Fibroblast of pulmonary artery (primary cell): Measurements from ENCODE around the gene GZMM.
A peak's percentile ranks its signal among the peaks of the same experiment; 100 is the strongest.

Experiments used
- DNase-seq: peaks from one replicate; pipeline ENCODE4 v3.0.0-alpha.2; 2010; ENCODE audit warnings: low read depth
- H3K4me3 ChIP-seq: replicated peaks from 2 replicates; pipeline ENCODE4 v1.5.1; 2011; ENCODE audit warnings: low read depth, mild to moderate bottlenecking, control low read depth, low read length, moderate library complexity
- TF ChIP-seq, protein P1 (sequence below): IDR thresholded peaks from 2 replicates; pipeline ENCODE4 v1.5.1; 2011; ENCODE audit warnings: mild to moderate bottlenecking, control low read depth, low read length, inconsistent platforms; ENCODE audit errors: missing control alignments

The GZMM gene

DNA sequence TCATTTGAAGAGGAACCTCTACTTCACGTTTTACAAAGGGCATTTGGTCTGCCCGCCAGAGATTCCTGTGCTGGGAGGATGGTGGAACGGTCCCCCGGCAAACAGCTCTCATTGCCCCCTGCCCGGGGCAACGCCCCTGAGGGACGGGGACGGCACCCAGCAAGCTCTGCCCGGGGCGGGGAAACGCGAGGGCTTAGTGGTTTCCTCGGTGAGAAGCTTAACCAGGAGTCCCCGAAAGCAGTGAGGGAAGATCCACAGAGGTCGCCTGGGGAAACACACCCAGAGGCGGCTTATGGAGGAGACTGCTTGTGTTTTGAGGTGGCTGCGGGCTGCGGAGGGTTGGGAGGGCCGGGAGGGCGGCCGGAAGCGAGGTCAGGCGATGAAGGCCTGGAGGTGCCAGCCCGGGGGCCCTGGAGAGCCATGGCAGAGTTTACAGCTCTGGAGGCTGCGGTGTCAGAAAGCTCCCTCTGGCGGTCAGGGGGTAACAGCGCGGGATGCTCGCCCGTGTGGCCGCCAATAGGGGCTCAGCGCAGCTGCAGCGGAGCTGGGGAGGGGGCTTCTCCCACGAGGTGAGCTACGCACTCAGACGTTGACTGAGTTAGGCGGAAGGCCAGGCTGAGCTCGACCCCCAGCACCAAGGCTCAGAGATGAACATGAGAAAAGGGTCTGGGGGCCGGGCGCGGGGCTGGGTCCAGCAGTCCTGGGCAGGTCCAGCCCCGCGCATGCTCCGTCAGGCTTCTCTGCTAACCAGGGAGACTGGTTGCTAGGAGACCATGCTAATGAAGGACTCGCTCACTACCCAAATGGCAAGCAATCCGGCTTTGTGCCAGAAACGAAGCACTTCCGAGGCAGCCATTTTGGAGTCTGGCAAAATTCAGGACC is 37.2 kb upstream of the GZMM start:
- peak overlapping the region; percentile 86 for H3K4me3 ChIP-seq
- TF ChIP-seq, protein P1, sequence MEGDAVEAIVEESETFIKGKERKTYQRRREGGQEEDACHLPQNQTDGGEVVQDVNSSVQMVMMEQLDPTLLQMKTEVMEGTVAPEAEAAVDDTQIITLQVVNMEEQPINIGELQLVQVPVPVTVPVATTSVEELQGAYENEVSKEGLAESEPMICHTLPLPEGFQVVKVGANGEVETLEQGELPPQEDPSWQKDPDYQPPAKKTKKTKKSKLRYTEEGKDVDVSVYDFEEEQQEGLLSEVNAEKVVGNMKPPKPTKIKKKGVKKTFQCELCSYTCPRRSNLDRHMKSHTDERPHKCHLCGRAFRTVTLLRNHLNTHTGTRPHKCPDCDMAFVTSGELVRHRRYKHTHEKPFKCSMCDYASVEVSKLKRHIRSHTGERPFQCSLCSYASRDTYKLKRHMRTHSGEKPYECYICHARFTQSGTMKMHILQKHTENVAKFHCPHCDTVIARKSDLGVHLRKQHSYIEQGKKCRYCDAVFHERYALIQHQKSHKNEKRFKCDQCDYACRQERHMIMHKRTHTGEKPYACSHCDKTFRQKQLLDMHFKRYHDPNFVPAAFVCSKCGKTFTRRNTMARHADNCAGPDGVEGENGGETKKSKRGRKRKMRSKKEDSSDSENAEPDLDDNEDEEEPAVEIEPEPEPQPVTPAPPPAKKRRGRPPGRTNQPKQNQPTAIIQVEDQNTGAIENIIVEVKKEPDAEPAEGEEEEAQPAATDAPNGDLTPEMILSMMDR = peak; percentile 93
- peak; percentile 100 for DNase-seq

DNA sequence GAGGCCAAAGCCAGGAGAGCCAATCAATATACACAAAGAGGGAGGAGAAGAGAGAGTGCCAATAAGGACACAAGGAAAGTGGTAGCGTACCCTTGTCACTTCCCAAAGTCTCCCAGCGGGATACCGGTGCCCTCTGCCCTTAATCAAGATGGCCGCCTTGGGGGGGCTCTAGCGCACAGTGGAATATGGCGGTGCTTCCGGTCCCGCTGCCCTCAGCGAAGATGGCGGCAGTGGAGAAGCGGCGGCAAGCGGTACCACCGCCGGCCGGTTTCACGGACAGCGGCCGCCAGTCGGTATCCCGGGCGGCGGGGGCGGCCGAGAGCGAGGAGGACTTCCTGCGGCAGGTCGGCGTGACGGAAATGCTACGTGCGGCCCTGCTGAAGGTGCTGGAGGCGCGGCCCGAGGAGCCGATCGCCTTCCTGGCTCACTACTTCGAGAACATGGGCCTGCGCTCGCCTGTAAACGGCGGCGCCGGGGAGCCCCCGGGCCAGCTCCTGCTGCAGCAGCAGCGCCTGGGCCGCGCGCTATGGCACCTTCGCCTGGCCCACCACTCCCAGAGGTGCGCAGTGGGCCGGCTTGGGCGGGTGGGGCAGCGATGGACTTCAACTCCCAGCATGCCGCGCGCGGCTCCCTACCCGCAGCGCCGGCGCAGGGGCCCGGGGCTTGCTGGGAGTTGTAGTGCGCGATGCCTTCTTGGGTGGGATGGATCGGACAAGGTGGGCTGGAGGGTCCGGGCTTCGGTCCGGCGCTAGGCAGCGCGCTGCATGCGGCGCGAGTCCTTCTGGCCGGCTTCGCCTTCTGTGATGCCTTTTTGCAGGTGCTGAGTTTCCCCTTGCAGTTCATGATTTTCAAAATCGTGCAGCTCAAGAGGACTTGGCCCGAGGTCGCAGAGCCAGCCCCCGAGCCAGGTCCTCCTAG is 36.3 kb upstream of the GZMM start, which contains the start of gene TPGS1:
Gene TPGS1 (plus strand): TSS at position 212 of the 918 bp plus-strand sequence. CDS start 10 bp downstream, at position 222.
- DNase-seq = peak; percentile 65
- TF ChIP-seq, protein P1 = no peak
- peak within 1 kb of the TSS; percentile 86 for H3K4me3 ChIP-seq

DNA sequence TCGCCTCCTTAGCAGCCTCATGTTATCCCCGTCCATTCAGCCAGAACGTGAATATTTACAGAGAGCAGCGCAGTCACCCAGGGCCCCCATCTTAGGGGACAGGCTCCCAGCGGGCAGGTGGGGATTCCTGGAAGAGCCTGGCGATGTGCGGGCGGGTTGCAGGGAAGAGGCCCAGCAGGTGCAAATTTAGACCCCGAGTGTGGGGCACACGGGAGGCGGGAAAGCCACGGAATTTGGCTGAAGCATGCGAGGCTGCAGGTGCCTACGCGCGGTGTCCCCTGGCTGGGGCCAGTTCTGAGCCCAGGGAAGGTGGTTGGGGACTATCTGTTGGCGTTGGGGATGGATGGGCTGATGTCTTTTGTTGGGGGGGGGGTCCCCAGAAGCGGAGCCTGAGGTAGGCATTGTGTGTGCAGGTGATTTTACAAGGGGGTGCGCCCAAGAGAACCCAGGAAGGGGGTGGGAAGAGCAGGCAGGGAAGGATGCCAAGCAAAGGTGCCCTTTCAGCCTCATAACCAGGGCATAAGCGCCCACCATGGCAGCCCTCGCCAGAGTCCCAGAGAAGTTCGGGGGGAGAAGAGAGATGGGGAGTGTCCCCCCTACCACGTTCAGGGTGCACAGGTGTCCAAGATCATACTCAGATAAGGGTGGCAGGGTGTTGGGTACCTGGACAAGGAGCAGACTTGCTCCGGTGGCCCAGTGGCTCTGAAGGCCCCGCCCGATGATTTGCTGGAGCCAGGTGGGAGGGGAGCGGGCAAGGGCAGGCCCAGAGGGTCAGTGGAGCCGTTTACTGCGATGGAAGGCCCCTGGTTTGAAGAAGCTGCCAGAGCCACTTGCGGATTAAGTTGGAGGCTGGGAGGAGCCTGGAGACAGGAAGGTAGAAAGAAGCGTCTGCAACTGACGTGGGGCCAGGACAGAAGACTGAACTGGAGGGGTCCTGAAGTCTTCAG is 35.4 kb upstream of the GZMM start:
- H3K4me3 ChIP-seq = peak overlapping the region; percentile 86
- TF ChIP-seq, protein P1 = no peak
- no peak for DNase-seq

DNA sequence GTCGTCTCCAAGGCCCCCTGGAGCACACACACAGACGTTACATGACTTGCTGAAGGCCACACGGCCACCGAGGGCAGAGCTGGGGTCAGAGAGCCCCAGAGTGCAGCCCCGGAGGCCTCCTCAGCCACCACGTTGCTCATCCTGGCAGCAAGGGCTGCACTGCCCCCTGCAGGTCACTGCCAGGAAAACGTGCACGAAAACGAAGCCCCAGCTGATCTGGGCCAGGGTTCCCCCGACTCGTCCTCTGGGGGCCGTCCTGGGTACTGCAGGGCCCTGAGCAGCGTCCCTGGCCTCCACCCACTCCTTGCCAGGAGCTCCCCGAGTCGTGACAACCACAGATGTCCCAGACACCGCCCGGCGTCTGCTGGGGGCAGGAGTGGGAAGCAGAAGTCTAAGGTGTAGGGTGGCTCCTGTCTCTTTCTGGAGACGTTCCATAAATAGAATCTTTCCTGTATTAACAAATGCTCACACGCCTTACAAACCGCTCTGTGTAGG is 33.2 kb upstream of the GZMM start:
- TF ChIP-seq, protein P1 = peak; percentile 97
- peak; percentile 92 for DNase-seq
- H3K4me3 ChIP-seq = no peak overlapping the region

DNA sequence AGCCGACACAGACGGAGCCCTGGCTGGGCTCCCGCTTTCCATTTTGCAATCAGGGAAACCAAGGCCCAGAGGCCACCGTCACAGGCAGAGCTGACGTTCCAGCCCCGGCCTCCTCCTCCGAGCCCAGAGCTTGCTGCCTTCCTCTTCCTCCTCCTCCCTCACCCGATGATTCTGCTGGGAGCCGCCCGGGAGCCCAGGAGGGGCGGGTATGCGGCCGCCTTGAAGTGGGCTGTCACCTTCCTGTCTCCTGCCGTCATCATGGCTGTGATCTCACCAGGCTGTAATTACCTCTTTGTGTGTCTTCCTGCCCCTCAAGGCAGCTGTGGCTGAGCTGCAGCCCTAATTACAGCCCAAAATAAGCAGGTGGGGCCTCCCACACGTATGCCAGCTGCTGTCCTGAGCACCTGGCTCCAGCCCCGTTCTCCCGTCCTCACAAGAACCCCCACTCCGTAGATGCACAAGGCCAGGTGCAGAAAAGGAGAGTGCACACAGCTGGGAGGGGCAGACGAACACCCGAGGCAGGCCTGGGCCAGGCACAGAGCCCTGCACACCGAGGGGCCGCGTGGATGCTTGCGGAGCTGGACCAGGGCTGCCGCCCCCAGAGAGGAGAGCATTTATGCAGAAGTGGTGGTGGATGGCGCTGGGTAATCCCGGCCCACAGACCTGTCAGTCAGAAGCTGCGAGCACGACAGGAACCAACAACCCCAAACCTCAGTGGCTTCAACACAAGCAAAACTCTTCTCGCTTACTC is 32.6 kb upstream of the GZMM start:
- DNase-seq = peak; percentile 72

More for the DNA sequence above, 32.6 kb upstream of the GZMM start:
- no peak overlapping the region for H3K4me3 ChIP-seq
- TF ChIP-seq, protein P1 = no peak
